CD4-positive, alpha-beta T cell treated with Interleukin-4 for 4 hours (primary cell): Measurements from ENCODE around the gene ANKRD28.
"Not testable (repeated sequence)": the region's sequence is repeated elsewhere in the genome, so short reads cannot be mapped to it uniquely, and the experiment has no call there.

Experiments used
- DNase-seq: peaks from one replicate; pipeline ENCODE4 v3.0.0-alpha.2; 2020

The ANKRD28 gene

DNA sequence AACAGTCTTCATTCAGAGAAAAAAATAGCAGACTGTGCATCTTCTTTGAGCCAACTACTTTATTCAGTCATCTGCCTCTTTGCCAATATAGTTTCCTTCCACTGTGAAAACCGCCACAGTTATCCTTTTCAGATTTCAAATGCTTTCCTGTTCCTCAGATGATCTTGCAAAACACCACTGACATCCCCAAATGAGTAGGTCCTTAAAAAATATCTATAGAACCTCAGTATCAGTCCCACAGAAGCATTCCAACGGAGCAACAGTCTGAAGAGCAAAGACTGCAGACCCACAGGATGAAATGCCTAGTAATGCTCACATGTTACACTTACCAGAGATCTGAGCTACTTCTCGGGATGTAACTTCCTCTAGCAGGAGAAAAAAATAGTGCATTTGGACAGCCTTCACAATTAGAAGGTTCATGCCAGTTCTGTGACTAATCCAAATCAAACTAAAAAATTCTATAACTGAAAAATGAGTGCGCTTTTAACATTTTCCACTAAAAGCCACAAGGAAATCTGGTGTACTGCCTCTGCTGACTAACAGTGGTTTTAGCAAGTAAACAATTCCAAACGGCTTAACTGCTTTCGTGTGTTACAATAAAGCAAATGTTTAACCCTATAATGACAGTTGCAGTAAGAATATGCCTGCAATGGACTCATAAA is at the start of gene ANKRD28:
TSS of gene ANKRD28 (minus strand) at position 338 of the 662 bp plus-strand sequence. CDS start 1,458 bp downstream, outside the sequence.
- DNase-seq, result peak; percentile 84

DNA sequence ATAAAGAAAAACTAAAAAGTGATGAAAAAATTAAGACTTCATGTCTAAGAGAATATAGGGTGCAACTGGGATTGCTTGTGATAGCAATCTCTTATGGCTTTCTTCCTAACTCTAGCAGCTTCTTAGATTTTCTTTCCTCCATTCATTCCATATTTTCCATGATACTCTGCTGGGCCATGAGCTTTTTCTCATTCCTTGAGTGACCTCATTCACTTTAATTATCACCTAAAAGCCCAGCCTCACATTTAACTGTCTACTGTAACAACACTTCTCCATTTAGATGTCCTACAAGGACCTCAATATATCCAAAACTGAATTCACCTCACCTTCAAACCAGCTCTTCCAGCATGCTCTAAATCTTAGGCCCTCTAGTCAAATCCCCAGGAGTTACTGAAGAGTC is 49.5 kb upstream of the ANKRD28 start:
- DNase-seq, result no peak

DNA sequence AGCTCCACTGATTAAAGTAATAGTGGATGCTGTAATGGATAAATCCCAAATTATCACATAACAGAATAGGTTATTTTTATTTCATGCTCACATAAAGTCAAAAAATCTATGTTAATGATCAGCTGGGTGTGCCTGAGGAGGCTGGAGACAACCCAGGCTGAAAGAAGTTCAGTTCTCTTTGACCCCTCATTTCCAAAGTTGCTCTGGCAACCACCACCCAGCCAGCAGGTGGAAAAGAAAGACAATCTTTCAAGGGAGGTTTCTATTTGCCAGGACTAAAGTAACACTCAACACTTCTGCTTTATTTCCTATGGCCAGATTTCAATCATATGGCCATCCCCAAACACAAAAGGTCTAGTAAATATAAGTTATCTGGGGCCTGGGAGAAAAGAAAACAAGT is 48.8 kb upstream of the ANKRD28 start:
- DNase-seq, result no peak

DNA sequence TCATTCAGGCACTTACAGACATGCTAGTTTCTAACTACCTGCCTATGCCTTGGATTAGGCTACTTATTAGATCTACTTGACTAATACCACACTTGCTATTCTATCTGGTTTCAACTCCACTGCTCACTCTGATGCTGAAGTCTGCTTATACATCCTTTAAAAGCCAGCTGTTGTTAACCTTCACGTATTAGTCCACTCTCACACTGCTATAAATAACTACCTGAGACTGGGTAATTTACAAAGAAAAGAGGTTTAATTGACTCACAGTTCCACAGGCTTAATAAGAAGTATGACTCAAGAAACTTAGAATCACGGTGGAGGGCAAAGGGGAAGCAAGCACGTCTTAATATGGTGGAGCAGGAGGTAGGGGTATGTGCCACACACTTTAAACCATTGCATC is 47.7 kb upstream of the ANKRD28 start:
- no peak for DNase-seq

DNA sequence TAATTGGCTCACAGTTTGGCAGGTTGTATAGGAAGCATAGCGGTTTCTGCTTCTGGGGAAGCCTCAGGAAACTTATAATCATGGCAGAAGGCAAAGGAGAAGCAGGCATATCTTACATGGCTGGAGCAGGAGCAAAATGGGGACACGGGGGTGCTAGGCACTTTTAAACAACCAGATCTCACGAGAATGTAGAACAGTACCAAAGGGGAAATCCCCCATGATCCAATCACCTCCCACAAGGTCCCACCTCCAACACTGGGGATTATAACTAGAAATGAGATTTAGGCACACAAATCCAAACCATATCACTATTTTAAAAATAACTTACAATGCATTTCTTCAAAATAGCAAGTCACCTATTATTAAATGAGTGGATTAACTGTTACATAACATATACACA is 47.1 kb upstream of the ANKRD28 start:
- DNase-seq, result no peak

DNA sequence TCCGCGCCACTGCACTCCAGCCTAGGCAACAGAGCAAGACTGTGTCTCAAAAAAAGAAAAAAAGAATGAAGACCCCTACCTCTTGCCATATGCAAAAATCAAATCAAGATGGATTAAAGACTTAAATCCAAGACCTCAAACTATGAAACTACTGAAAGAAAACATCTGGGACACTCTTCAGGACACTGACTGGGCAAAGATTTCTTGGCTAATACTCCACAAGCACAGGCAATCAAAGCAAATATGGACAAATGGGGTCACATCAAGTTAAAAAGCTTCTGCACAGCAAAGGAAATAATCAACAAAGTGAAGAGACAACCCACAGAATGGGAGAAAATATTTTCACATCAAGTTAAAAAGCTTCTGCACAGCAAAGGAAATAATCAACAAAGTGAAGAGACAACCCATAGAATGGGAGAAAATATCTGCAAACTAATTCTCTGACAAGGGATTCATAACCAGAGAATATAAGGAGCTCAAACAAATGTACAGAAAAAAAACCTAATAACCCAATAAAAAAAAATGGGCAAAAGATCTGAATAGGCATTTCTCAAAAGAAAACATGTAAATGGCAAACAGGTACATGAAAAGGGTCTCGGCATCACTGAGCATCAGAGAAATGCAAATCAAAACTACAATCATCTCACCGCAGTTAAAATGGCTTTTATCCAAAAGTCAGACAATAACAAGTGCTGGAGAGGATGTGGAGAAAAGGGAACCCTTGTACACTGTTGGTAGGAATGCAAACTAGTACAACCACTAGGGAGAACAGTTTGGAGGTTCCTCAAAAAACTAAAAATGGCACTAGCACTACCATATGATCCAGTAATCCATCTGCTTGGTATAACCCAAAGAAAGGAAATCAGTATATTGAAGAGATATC is 43.6 kb upstream of the ANKRD28 start:
- not testable (repeated sequence) for DNase-seq

DNA sequence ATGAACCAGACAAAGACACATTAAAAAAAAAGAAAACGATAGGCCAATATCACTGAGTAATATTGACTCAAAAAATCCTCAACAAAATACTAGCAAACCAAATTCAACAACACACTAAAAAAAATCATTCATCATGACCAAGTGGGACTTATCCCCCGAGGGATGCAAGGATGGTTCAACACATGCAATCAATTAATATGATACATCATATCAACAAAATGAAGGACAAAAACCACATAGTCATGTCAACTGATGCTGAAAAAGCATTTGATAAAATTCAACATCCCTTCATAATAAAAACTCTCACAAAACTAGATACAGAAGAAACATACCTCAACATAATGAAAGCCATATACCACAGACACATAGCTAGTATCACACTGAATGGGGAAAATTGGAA is 41.8 kb upstream of the ANKRD28 start:
- DNase-seq, result no peak

DNA sequence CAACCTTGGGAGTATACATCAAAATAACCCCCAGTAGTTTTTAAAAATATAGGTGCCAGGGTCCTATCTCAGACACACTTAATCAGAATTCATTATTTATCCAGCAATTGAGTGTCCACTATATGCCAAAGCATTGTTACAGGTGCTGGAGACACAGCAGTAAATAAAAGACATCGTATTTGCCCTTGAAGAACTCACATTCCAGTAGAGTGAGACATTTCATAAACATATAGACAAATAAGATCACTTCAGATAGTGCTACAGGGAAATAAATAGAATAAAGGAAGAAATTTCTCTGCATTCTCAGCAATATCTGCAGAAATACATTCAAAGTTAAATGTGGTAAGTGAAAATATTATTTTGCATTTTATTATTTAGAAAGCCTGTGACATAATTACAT is 34.1 kb upstream of the ANKRD28 start:
- DNase-seq, result no peak

DNA sequence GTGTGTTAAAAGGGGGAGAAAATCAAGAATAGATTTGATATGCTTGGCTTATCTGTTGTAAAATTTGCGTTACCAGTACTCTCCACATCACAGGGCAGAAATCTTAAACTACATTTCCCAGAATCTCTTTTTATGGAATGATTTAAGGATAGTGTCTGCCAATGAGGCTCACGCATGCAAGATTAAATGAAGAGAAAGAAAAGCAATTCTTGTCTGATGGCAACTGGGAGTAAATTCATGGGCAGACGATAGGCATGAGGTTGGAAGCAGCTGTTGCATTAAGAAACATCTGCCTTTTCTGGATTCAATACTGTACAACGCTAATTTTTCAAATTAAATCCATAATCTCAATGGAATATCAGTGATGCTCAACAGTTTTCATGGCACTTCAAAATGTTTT is 27.2 kb upstream of the ANKRD28 start:
- DNase-seq, result no peak

DNA sequence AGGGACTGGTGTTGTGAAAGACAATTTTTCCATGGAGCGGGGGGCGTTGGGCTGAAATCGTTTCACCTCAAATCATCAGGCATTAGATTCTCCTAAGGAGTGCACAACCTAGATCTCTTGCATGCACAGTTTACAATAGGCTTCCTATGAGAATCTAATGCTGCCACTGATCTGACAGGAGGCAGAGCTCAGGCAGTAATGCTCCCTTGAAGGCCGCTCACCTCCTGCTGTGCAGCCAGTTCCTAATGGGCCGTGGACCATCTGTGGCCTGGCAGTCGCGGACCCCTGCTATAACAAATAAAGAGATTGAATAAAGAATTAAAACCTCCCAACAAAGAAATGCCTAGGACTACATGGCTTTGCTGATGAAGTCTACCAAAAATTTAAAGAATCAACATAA is 25.3 kb upstream of the ANKRD28 start:
- DNase-seq, result no peak

DNA sequence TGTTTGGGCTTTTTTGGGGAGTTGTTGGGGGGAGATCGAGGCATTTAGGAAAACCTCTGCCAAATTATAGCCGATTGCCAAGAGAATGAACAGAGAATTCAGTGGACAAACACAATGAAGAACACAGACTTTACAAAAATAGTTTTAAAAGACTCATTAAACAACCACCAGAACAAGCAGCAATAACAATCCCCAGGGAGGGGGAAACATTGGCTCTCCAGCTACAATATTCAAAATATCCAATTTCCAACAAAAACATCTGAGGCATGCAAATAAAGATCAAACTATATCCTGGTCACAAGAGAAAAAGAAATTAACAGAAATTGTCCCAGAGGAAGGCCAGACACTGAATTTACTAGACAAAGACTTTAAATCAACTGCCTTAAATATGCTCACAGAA is 24.5 kb upstream of the ANKRD28 start:
- no peak for DNase-seq

DNA sequence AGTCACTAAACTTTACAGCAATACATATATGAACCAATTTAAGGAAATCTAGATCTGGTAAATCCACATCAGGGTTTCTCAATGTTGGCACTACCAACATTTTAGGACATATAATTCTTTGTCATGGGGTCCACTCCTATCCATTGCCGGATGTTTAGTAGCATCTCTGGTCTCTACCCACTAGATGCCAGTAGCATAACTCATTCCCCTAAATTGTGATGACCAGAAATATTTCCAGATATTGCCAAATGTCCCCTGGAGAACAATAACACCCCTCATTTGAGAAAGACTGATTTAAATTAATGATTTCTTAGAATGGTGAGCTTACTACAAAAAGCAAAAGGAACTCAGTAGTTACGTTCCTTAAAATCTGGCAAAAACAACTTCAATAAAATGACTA is 23.1 kb upstream of the ANKRD28 start:
- no peak for DNase-seq

DNA sequence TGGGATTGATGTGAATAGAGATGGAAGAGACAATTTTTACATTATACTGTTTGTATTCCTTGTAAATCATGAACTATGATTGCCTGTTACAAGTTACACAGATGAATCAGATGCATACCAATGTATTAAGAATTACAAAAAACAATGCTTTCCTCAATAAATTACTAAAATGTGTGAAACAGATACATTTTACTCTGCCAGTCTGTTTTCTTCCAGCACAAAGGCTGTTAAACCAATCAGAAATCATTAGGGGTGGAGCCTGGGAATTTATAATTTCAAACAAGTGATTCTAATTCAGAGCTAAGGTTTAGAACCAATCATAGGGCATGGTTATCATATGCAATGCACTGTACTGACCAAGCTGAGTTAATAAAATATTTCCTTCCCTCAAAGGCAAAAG is 21.8 kb upstream of the ANKRD28 start:
- DNase-seq, result no peak

DNA sequence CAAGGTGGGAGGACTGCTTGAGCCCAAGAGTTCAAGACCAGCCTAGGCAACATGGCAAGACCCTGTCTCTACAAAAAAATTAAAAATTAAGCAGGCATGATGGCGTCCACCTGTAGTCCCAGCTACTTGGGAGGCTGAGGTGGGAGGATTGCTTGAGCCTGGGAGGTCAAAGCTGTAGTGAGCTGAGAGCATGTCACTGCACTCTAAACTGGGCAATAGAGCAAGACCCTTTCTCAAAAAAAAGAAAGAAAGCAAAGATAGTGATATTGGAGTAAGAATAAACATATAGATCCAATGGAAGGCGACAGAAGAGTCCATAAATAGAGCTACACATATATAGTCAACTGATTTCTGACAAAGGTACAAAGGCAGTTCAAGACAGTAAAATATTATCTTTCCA is 21.3 kb upstream of the ANKRD28 start:
- DNase-seq, result no peak

DNA sequence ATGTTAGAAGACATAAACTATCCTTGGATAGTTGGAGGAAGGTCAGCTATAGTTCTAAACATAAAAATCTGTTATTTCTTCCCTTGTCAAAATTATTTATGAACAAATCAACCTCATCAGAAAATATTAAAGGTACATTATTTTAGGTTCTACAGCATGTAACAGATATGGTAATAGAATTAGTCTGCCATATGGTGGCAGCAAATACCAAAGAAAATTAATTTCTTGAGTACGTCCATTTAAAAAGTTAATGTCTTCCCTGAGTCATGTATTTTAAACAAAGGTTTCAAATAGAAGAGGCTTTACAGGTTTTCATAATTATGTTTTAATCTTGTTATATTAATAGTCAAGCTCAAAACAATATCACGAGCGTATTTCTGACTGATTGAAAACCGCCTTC is 17.9 kb upstream of the ANKRD28 start:
- DNase-seq, result peak; percentile 44

DNA sequence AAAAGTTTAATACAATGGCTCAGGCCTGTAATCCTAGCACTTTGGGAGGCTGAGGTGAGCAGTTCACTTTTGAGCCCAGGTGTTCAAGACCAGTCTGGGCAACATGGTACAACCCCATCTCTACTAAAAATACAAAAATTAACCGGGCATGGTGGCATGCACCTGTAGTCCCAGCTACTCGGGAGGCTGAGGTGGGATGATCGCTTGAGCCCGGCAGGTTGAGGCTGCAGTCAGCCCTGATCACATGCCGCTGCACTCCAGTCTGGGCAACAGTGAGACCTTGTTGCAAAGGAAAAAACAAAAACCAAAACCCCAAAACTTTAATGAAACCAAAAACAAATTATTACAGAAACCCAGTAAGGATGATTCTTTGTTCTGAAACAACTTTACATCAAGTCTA is 15.3 kb upstream of the ANKRD28 start:
- not testable (repeated sequence) for DNase-seq

DNA sequence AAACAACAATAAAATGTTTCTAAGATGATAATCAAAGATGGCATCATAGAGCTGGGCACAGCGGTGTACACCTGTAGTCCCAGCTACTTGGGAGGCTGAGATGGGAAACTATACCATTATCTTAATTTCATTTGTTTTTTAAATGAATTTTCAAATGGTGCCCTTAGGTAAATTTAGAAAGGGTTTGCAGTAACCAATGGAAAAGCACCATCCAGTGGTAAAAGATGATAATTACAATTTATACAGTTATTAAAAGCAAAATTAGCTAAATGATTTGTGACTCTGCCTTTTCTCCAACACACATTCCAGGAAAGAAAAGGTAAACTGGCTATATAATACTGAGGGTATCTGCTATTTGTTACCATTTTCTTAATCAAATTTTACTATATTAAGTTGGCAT is 14.4 kb upstream of the ANKRD28 start:
- peak; percentile 45 for DNase-seq

DNA sequence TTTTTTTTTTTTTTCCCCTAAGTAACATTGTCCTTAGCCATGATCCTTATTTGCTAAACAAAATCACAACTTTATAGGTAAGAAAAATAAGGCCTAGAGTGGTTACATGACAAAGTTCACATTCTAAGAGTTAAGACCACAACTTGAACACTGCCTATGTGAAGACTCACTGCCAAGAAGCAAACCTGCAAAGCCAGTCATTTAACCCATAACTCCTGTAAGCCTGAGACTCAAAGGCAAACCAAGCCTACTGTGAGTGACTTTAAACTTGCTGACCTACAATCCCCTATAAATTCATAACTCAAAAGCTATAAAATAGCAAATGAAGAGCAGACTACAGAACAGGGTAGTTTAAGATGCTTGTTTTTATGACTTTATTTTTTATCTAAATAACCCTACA is 12.9 kb upstream of the ANKRD28 start:
- no peak for DNase-seq

DNA sequence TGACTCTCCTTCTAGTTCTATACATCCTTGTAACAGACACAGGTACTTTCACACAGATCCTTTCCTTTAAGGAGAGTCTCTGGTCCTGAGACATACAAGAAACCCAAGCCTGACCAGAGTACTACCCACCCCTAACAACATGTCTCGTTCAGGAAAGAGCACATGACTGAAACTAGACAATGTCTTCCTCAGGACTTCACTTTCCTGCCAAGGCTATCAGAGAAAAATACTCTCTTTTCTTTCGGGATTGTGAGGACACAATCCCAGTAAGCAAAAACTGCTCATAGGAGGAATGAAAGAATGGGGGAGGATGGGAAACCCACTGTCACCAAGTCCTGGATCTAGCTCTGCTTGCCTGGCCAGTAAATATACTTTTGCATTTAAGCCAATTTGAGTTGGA is 11.5 kb upstream of the ANKRD28 start:
- no peak for DNase-seq

DNA sequence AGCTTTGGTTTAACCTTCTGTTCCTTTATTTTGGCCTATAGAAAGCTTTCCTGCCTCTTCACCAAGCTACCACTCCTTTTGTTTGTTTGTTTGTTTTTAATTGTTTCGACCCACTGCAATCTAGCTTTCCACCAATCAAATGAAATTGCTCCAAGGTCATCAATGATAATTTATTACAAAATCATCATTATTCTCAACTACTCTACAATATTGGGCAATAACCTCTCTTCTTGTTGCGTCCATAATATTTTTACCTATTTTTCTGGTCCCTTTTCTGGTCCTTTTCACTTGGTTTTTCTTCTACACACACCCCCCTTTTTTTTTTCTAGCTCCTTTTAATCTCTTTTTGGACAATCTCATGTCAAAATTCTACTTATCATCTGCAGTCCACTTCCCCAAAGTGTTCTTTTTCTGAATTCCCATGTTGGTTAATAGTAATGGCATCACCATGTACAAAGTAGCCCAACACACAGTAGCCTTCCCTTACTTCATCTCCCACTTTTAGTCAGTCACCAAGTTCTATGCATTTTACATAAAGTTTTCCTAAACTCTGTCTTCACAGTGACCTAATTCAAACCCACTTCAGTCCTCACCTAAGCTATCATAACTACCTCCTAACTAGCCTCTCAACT is 11.0 kb upstream of the ANKRD28 start:
- DNase-seq, result no peak

DNA sequence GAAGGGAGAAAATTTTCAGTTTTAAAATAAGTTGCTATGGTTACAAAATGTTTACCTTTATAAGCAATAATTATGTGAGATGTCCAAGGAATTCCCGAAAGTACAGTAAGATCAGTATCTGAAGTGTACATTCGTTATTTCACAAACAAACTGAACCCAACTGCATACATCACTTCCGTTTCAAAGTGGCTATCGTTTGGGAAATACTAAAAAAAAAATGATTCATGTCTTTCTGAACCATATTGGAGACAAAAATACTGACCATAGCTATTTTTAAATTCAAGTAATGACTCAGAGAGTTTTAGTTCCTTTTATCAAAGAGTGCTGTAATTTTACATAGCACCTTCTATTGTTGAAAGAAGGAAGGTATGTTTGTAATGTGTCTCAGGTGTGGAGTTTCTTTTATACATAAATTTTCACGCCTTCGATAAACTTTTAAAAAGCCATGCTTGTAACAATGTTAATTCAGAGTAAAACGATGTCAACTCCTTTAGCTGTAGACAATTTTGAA is 8.0 kb upstream of the ANKRD28 start:
- peak; percentile 74 for DNase-seq

DNA sequence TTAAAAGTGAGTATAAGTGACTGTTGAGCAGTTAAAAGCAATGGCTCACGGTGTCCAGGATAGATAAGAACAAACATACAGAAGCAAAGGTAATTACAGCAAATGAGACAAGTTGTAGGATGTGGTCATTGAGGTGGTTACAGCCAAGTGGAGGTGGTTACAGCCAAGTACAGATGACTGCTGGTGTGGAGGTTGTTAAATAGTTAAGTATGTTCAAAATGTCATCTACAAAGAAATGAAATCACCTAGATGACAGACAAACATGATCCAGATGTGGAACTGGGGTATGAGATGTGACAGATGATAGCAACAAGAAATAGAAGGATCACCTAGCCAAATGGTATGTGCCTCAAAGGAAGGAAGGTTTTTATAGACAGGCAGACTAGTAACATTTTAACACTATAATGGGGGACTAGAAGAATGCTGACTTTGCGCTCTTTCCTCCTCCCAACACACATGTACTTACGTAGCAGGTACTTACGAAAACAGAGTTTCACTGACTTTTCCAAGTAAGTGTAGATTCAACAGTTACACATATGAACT is 6.8 kb upstream of the ANKRD28 start:
- DNase-seq, result no peak

DNA sequence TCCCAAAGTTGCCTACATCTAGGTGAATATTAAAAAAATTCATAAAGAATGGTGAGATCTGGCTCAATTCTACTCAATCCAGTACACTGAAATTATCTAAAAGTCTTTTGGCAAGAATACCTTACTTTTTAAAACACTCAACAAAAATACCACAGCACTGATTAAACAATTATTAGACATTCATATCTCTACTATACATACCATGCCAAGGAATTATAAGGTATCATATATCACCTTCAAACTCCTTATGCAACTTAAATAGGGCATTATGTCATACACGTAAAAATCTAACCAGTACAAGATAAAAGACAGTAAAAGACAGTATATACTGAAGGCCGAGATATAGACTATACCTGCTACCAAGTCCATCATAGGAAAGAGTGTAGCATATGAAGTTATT is 6.1 kb upstream of the ANKRD28 start:
- no peak for DNase-seq

DNA sequence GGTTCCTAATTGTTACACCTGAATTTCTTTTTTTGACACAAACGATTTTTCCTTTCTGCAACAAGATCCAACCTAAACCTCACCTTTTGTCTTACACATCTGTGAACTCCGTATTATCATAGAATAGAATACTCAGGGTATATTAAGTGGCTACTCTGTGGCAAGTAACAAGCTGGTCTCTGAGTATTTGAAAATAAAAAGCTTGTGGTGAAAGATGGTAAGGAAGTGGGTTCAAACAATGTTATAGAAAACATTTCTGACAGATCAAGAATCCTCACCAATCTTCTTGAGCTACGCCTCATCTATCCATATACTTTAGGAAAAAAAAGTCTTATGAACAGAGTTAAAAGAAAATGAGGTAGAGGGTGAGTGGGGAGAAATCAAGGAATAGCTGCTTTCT is 3.5 kb upstream of the ANKRD28 start:
- DNase-seq, result no peak
